Measurements from ENCODE around the gene RFXAP.

DNA sequence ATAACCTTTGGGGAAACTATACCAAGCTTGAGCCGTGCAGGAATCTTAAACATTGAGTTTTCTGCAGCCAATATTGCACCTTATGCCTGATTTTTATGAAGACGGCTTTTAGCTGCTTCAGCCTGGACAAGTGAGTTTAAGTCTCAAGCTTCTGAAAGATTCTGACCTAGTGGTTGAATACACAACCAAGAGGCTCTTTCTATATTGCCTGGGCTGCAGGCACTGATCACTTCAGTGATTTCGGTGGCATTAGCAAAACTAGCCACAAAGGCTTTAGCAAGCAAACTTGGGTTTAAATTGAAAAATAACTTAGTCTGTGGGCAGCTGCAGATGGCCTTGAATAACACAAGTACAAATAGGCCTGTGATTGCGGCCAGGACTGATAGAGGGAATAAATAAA lies 29.3 kb upstream of the RFXAP start:
- TF ChIP-seq POLR2AphosphoS5 (IDR thresholded peaks at IDR 0.05; ENCODE audit: borderline replicate concordance, low read depth, low read length) = no peak
- no peak for TF ChIP-seq EZH2 (IDR thresholded peaks at IDR 0.05)
- TF ChIP-seq FOXP2 (optimal IDR thresholded peaks at IDR 0.05; ENCODE audit: control extremely low read depth, extremely low read length, insufficient read depth) = no peak
